RWPE2 (cell line): Measurements from ENCODE around the gene EVL.

Experiments used
- ATAC-seq: fragments of 200-7000 bp; cut with Tn5 transposase; 3 replicates; pipeline ENCODE4 v1.9.1; 2021; ENCODE audit warnings: low read depth
- DNase-seq: peaks from one replicate; pipeline ENCODE4 v3.0.0-alpha.2; 2020; ENCODE audit warnings: low spot score
- H3K27ac ChIP-seq: fragments of 450-650 bp; 2 replicates; pipeline ENCODE4 v1.5.1; 2017; ENCODE audit warnings: mild to moderate bottlenecking; ENCODE audit not compliant: poor library complexity, severe bottlenecking
- H3K27me3 ChIP-seq: fragments of 250-450 bp; sonication (Bioruptor Pico); 2 replicates; pipeline ENCODE4 v1.5.1; 2021; ENCODE audit warnings: mild to moderate bottlenecking, moderate library complexity; ENCODE audit not compliant: insufficient read depth, poor library complexity, severe bottlenecking
- H3K36me3 ChIP-seq: fragments of 250-450 bp; sonication (Bioruptor Pico); 2 replicates; pipeline ENCODE4 v1.5.1; 2020; ENCODE audit warnings: low read depth, mild to moderate bottlenecking, moderate library complexity
- H3K4me1 ChIP-seq: fragments of 250-450 bp; sonication (Bioruptor Pico); 2 replicates; pipeline ENCODE4 v1.5.1; 2021; ENCODE audit warnings: mild to moderate bottlenecking, moderate library complexity; ENCODE audit not compliant: insufficient read depth, poor library complexity, severe bottlenecking
- H3K4me3 ChIP-seq: fragments of 250-450 bp; sonication (Bioruptor Pico); 2 replicates; pipeline ENCODE4 v1.5.1; 2021; ENCODE audit warnings: mild to moderate bottlenecking, moderate library complexity; ENCODE audit not compliant: severe bottlenecking
- H3K9me3 ChIP-seq: fragments of 250-450 bp; sonication (Bioruptor Pico); 2 replicates; pipeline ENCODE4 v1.5.1; 2021; ENCODE audit warnings: mild to moderate bottlenecking, moderate library complexity; ENCODE audit not compliant: severe bottlenecking
- CTCF ChIP-seq: fragments of 450-650 bp; IDR thresholded peaks from one replicate; pipeline ENCODE4 v1.5.1; 2017; ENCODE audit warnings: mild to moderate bottlenecking, moderate library complexity; ENCODE audit not compliant: poor library complexity, severe bottlenecking

EVL gene

GRCh38 chr14:100142073-100143040 lies 77.1 kb downstream of the EVL start:
- Histone ChIP-seq H3K27me3 (no peaks in the 10 kb centered on the region), H3K27ac (no peak overlapping the region), H3K4me3 (no peak overlapping the region), H3K36me3 (no peaks in the 10 kb centered on the region), H3K9me3 (no peaks in the 10 kb centered on the region), H3K4me1 (no peaks in the 10 kb centered on the region)
- TF ChIP-seq CTCF: no peak
- DNase-seq (no peak), ATAC-seq (peak; percentile 5; the same call in 1 of the 3 replicates)

GRCh38 chr14:100143523-100143922 lies 78.3 kb downstream of the EVL start:
- DNase-seq: no peak
- no peaks in the 10 kb centered on the region for H3K9me3 ChIP-seq
- H3K4me3 ChIP-seq: no peak overlapping the region
- no peak for ATAC-seq
- H3K36me3 ChIP-seq: no peaks in the 10 kb centered on the region
- H3K27me3 ChIP-seq: no peaks in the 10 kb centered on the region
- H3K4me1 ChIP-seq: no peaks in the 10 kb centered on the region
- no peak for TF ChIP-seq CTCF
- no peak overlapping the region for H3K27ac ChIP-seq

GRCh38 chr14:100143934-100144333 lies 78.7 kb downstream of the EVL start:
- DNase-seq (no peak), ATAC-seq (no peak)
- no peak overlapping the region for H3K4me3 ChIP-seq
- no peaks in the 10 kb centered on the region for H3K27me3 ChIP-seq
- H3K36me3 ChIP-seq: no peaks in the 10 kb centered on the region
- no peaks in the 10 kb centered on the region for H3K4me1 ChIP-seq
- no peaks in the 10 kb centered on the region for H3K9me3 ChIP-seq
- no peak overlapping the region for H3K27ac ChIP-seq
- TF ChIP-seq CTCF: no peak

GRCh38 chr14:100144645-100144995 lies 79.4 kb downstream of the EVL start:
- Histone ChIP-seq H3K4me1 (no peaks in the 10 kb centered on the region), H3K27me3 (no peaks in the 10 kb centered on the region), H3K27ac (no peak overlapping the region), H3K36me3 (no peaks in the 10 kb centered on the region), H3K9me3 (no peaks in the 10 kb centered on the region), H3K4me3 (no peak overlapping the region)
- ATAC-seq (no peak), DNase-seq (no peak)
- no peak for TF ChIP-seq CTCF

- no peak overlapping the region for H3K27ac ChIP-seq
- peaks cover 2% of the 10 kb centered on the region for H3K4me1 ChIP-seq
- no peak overlapping the region for H3K4me3 ChIP-seq
- ATAC-seq (peak; percentile 2; the same call in 1 of the 3 replicates), DNase-seq (no peak)
- no peaks in the 10 kb centered on the region for H3K36me3 ChIP-seq
- H3K27me3 ChIP-seq: no peaks in the 10 kb centered on the region
- TF ChIP-seq CTCF: no peak
- no peaks in the 10 kb centered on the region for H3K9me3 ChIP-seq
These were observed 79.9 kb downstream of the EVL start for GRCh38 chr14:100144996-100145646.
